Activated effector memory CD4-positive, alpha-beta T cell treated with Interleukin-2 at 50 U/mL for 16 hours (primary cell): Measurements from ENCODE around the gene DDX46.
A peak's percentile ranks its signal among the peaks of the same experiment; 100 is the strongest.
"Not testable (repeated sequence)": the region's sequence is repeated elsewhere in the genome, so short reads cannot be mapped to it uniquely, and the experiment has no call there.

Source experiments
- DNase-seq: peaks from one replicate; pipeline ENCODE4 v3.0.0-alpha.2; 2020

The DDX46 gene

GRCh38 chr5:134846641-134846960, 88.0 kb downstream of the DDX46 start:
- DNase-seq = no peak

- DNase-seq = not testable (repeated sequence)
Measured at GRCh38 chr5:134849434-134849933, 90.9 kb downstream of the DDX46 start.

DNA sequence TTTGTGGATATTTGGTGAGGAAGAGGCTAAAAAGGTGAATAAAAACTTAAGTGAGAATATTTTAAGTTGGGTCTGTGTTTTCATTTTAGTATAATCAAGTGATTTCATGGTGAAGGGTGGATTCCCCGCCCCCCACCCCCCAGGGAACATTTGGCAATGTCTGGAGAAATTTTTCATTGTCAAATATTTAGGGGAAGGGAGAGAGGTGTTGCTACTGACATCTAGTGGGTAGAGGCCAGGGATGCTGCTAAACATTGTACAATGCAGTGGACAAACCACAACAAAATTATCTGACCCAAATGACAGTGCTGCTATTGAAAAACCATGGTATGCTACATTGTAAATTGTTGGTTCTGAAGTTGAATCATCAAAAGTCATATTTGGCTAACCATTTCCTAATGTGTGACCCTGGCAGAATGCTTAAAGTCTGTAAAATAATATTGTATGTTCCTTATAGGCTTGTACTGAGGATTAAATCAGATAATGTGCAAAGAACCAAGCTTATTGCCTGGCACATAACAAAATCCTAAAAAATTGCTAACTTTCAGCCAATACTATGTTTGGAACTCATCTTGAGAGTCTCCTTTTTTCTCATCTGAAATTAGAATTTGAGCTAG, 92.8 kb downstream of the DDX46 start:
- DNase-seq = no peak

DNA sequence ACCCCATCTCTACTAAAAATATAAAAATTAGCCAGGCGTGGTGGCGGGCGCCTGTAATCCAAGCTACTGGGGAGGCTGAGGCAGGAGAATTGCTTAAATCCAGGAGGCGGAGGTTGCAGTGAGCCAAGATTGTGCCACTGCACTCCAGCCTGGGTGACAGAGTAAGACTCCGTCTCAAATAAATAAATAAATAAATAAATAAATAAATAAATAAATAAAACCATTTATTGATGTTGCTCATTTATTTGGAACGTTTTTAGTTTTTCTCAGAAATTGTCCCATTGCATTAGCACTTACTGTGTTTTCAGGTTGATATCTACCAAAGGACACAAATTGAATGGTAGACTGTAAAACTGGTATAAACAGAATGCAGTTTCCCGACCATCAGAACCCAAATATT, 97.9 kb downstream of the DDX46 start:
- not testable (repeated sequence) for DNase-seq

- DNase-seq = no peak
Measured at GRCh38 chr5:134857401-134857800, 98.8 kb downstream of the DDX46 start.

DNA sequence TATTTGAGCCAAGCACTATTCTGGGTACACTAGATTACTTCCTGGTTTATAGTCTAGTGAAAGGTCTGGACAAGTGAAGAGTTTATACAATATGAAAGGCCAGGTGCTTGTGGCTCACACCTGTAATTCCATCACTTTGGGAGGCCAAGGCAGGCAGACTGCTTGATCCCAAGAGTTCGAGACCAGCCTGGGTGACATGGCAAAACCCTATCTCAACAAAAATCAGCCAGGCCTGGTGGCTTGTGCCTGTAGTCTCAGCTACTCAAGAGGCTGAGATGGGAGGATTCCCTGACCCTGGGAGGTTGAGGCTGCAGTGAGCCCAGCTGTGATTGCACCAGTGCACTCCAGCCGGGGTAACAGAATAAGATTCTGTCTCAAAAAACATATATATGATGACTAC, 106.1 kb downstream of the DDX46 start:
- no peak for DNase-seq

DNA sequence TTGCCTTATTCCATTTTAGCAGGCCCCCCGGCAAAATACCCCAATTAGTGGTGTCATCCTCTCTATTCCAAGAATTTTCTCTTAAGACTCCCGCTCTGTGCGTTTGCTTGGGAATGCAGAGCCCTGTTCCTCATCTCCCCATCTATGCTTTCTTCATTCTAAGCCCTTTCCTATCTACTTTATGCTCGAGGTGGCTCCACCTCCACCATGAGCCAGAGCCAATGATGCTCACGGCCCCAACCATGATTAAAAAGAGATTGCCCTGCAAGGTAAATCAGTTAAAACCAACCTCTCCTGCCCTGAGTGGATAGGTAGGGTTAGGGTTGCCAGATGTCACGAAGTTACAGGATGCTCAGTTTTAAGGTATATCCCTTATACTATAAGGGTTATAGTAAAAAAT, 114.9 kb downstream of the DDX46 start:
- DNase-seq = no peak

GRCh38 chr5:134873987-134874830, 115.6 kb downstream of the DDX46 start, which contains the start of gene TXNDC15:
TSS of gene TXNDC15 (plus strand) at chr5:134874371. CDS start at chr5:134874428, 57 bp downstream.
- DNase-seq = peak; percentile 78

GRCh38 chr5:134874831-134875655, 116.5 kb downstream of the DDX46 start:
- DNase-seq = peak; percentile 15

- no peak for DNase-seq
Measured at GRCh38 chr5:134877159-134877558, 118.6 kb downstream of the DDX46 start.

GRCh38 chr5:134878403-134878802, 119.8 kb downstream of the DDX46 start:
- DNase-seq = no peak

DNA sequence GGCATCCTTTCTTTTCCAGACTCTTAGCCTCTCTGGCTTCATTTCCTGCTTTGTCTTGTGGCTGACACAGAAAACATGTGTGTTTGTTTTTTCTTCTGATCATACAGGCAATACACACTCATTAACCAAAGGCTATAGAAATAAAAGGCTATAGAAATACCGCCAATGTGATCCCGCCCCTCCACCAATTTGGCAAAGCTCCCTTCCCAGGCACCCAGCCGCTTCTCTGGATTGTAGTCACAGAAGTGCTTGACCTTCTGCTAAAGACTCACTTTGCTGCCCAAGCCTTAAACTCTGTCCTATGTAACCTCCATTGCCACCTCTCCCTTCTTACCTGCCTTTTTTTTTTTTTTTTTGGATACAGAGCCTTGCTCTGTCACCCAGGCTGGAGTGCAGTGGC, 120.9 kb downstream of the DDX46 start:
- DNase-seq = no peak
